Subcutaneous abdominal adipose tissue (tissue), 5 donors: ENCODE results near the gene CADM1.

Experiments used
- H3K27ac ChIP-seq: one replicate; pipeline ENCODE4 v1.7.0; 2013; ENCODE audit warnings: low read depth, mild to moderate bottlenecking, inconsistent platforms, low read length, moderate library complexity
- H3K27me3 ChIP-seq, 5 donors: one replicate each; pipeline ENCODE4 v1.7.0; 2013; ENCODE audit warnings: low read length in 5 of 5, inconsistent platforms in 1 of 5; ENCODE audit not compliant: control insufficient read depth in 5 of 5, insufficient read depth in 4 of 5
- H3K36me3 ChIP-seq, 5 donors: one replicate each; pipeline ENCODE4 v1.7.0; 2013; ENCODE audit warnings: low read length in 5 of 5; ENCODE audit not compliant: control insufficient read depth in 5 of 5, insufficient read depth in 5 of 5
- H3K4me1 ChIP-seq, 5 donors: one replicate each; pipeline ENCODE4 v1.7.0; 2013; ENCODE audit warnings: low read length in 5 of 5, mild to moderate bottlenecking in 3 of 5, moderate library complexity in 1 of 5; ENCODE audit not compliant: control insufficient read depth in 5 of 5, insufficient read depth in 5 of 5
- H3K4me3 ChIP-seq, 5 donors: one replicate each; pipeline ENCODE4 v1.7.0; 2013; ENCODE audit warnings: low read length in 5 of 5, low read depth in 1 of 5
- H3K9ac ChIP-seq, 5 donors: one replicate each; pipeline ENCODE4 v1.7.0; 2013; ENCODE audit warnings: low read length in 5 of 5, mild to moderate bottlenecking in 4 of 5, moderate library complexity in 3 of 5
- H3K9me3 ChIP-seq, 5 donors: one replicate each; pipeline ENCODE4 v1.7.0; 2013; ENCODE audit warnings: low read length in 5 of 5; ENCODE audit not compliant: control insufficient read depth in 5 of 5
- donor health status: healthy.
- donor health status: healthy.
- donor health status: healthy.
- donor health status: healthy.
- donor health status: healthy.

CADM1 gene

GRCh38 chr11:115276799-115277198, 227.4 kb downstream of the CADM1 start:
- H3K27ac ChIP-seq, result no peak overlapping the region
- peaks cover 0 to 8% (median 4%) of the 10 kb centered on the region in 5 donors for H3K4me1 ChIP-seq
- no peak overlapping the region for H3K9ac ChIP-seq
- H3K27me3 ChIP-seq, result no peaks in the 10 kb centered on the region
- H3K9me3 ChIP-seq, result no peaks in the 10 kb centered on the region
- H3K36me3 ChIP-seq, result no peaks in the 10 kb centered on the region
- H3K4me3 ChIP-seq, result no peak overlapping the region

GRCh38 chr11:115276191-115276590, 228.0 kb downstream of the CADM1 start:
- H3K4me1 ChIP-seq, result peaks cover 0 to 8% (median 4%) of the 10 kb centered on the region in 5 donors
- H3K9me3 ChIP-seq, result no peaks in the 10 kb centered on the region
- H3K27me3 ChIP-seq, result no peaks in the 10 kb centered on the region
- no peak overlapping the region for H3K27ac ChIP-seq
- H3K9ac ChIP-seq, result no peak overlapping the region
- H3K36me3 ChIP-seq, result no peaks in the 10 kb centered on the region
- H3K4me3 ChIP-seq, result no peak overlapping the region

GRCh38 chr11:115275045-115275444, 229.2 kb downstream of the CADM1 start:
- H3K4me1 ChIP-seq, result peaks cover 0 to under 1% (median 0%) of the 10 kb centered on the region in 5 donors
- no peaks in the 10 kb centered on the region for H3K9me3 ChIP-seq
- H3K27ac ChIP-seq, result no peak overlapping the region
- H3K27me3 ChIP-seq, result no peaks in the 10 kb centered on the region
- no peak overlapping the region for H3K4me3 ChIP-seq
- H3K36me3 ChIP-seq, result no peaks in the 10 kb centered on the region
- no peak overlapping the region for H3K9ac ChIP-seq

- no peak overlapping the region for H3K4me3 ChIP-seq
- H3K4me1 ChIP-seq, result no peaks in the 10 kb centered on the region
- H3K9ac ChIP-seq, result no peak overlapping the region
- H3K27ac ChIP-seq, result no peak overlapping the region
- no peaks in the 10 kb centered on the region for H3K27me3 ChIP-seq
- H3K9me3 ChIP-seq, result no peaks in the 10 kb centered on the region
- no peaks in the 10 kb centered on the region for H3K36me3 ChIP-seq
Measured at GRCh38 chr11:115272925-115273324, 231.3 kb downstream of the CADM1 start.

- Histone ChIP-seq H3K9ac (no peak overlapping the region), H3K27me3 (no peaks in the 10 kb centered on the region), H3K27ac (no peak overlapping the region), H3K4me3 (no peak overlapping the region), H3K36me3 (no peaks in the 10 kb centered on the region), H3K9me3 (no peaks in the 10 kb centered on the region), H3K4me1 (no peaks in the 10 kb centered on the region)
Measured at GRCh38 chr11:115271643-115272042, 232.6 kb downstream of the CADM1 start.

- Histone ChIP-seq H3K9ac (no peak overlapping the region), H3K27me3 (no peaks in the 10 kb centered on the region), H3K4me1 (no peaks in the 10 kb centered on the region), H3K9me3 (no peaks in the 10 kb centered on the region), H3K36me3 (no peaks in the 10 kb centered on the region), H3K27ac (no peak overlapping the region), H3K4me3 (no peak overlapping the region)
Measured at GRCh38 chr11:115269191-115269950, 234.8 kb downstream of the CADM1 start.

GRCh38 chr11:115267871-115268270, 236.3 kb downstream of the CADM1 start:
- H3K36me3 ChIP-seq, result no peaks in the 10 kb centered on the region
- no peak overlapping the region for H3K4me3 ChIP-seq
- no peaks in the 10 kb centered on the region for H3K4me1 ChIP-seq
- H3K27ac ChIP-seq, result no peak overlapping the region
- no peaks in the 10 kb centered on the region for H3K27me3 ChIP-seq
- H3K9ac ChIP-seq, result no peak overlapping the region
- no peaks in the 10 kb centered on the region for H3K9me3 ChIP-seq

- H3K9ac ChIP-seq, result no peak overlapping the region
- H3K4me1 ChIP-seq, result no peaks in the 10 kb centered on the region
Measured at GRCh38 chr11:115267238-115267781, 236.9 kb downstream of the CADM1 start.

GRCh38 chr11:115266066-115266639, 238.1 kb downstream of the CADM1 start:
- Histone ChIP-seq H3K4me1 (no peaks in the 10 kb centered on the region), H3K27me3 (no peaks in the 10 kb centered on the region), H3K9me3 (no peaks in the 10 kb centered on the region), H3K27ac (no peak overlapping the region), H3K36me3 (no peaks in the 10 kb centered on the region), H3K9ac (no peak overlapping the region), H3K4me3 (no peak overlapping the region)

More at GRCh38 chr11:115267238-115267781, 236.9 kb downstream of the CADM1 start:
- H3K27me3 ChIP-seq, result no peaks in the 10 kb centered on the region
- H3K4me3 ChIP-seq, result no peak overlapping the region
- H3K36me3 ChIP-seq, result no peaks in the 10 kb centered on the region
- H3K27ac ChIP-seq, result no peak overlapping the region
- H3K9me3 ChIP-seq, result no peaks in the 10 kb centered on the region

- Histone ChIP-seq H3K27me3 (no peaks in the 10 kb centered on the region), H3K36me3 (no peaks in the 10 kb centered on the region), H3K4me1 (no peaks in the 10 kb centered on the region), H3K9ac (no peak overlapping the region), H3K4me3 (no peak overlapping the region), H3K9me3 (no peaks in the 10 kb centered on the region), H3K27ac (no peak overlapping the region)
Measured at GRCh38 chr11:115263799-115264656, 240.2 kb downstream of the CADM1 start.
